A549 (cell line): ENCODE data around the gene SHF.

Experiments
- CEBPB ChIP-seq, 2 experiments: fragments of >200 bp in 1 of 2; sonication (Bioruptor Twin) in 1 of 2; formaldehyde crosslinking in 1 of 2; IDR thresholded peaks; 2 replicates each; pipeline ENCODE4 v1.6.1; 2012 to 2016
- CTCF ChIP-seq: fragments of >200 bp; sonication (Bioruptor Twin); formaldehyde crosslinking; IDR thresholded peaks from 3 replicates; pipeline ENCODE4 v1.5.1; 2016
- EP300 ChIP-seq, 2 experiments: fragments of >200 bp; sonication (Bioruptor Twin); formaldehyde crosslinking; IDR thresholded peaks; 2 replicates in 1 of 2; 3 replicates in 1 of 2; pipeline ENCODE4 v1.6.1; 2016 to 2017
- JUNB ChIP-seq: fragments of >200 bp; sonication (Bioruptor Twin); formaldehyde crosslinking; IDR thresholded peaks from 2 replicates; pipeline ENCODE4 v1.6.1; 2016
- MAX ChIP-seq: IDR thresholded peaks from 2 replicates; pipeline ENCODE4 v1.6.1; 2012
- MAZ ChIP-seq: fragments of 150-350 bp; IDR thresholded peaks from 2 replicates; pipeline ENCODE4 v1.6.1; 2014; ENCODE audit warnings: antibody characterized with exemption, low read depth, low read length, borderline replicate concordance
- PHF8 ChIP-seq: fragments of 200-600 bp; sonication (generic); IDR thresholded peaks from 2 replicates; pipeline ENCODE4 v1.6.1; 2016; ENCODE audit warnings: low read depth, mild to moderate bottlenecking, antibody characterized with exemption, moderate library complexity, borderline replicate concordance
- RAD21 ChIP-seq, 2 experiments: fragments of >200 bp in 1 of 2; sonication (Bioruptor Twin) in 1 of 2; formaldehyde crosslinking in 1 of 2; IDR thresholded peaks in 1 of 2; conservative IDR thresholded peaks in 1 of 2; 2 replicates in 1 of 2; 3 replicates in 1 of 2; pipeline ENCODE4 v1.6.1; 2012 to 2018; ENCODE audit warnings: inconsistent platforms in 1 of 2
- RNF2 ChIP-seq: fragments of 200-600 bp; sonication (generic); IDR thresholded peaks from 2 replicates; pipeline ENCODE4 v1.6.1; 2016; ENCODE audit warnings: low read depth, mild to moderate bottlenecking, antibody characterized with exemption, moderate library complexity, borderline replicate concordance
- SMC3 ChIP-seq: fragments of >200 bp; sonication (Bioruptor Twin); formaldehyde crosslinking; IDR thresholded peaks from 3 replicates; pipeline ENCODE4 v1.6.1; 2018; ENCODE audit warnings: inconsistent platforms
- SREBF2 ChIP-seq: fragments of 450-650 bp; IDR thresholded peaks from 2 replicates; pipeline ENCODE4 v1.6.1; 2014; ENCODE audit warnings: mild to moderate bottlenecking, moderate library complexity

- no peak for TF ChIP-seq RNF2
- TF ChIP-seq CEBPB (IDR thresholded peaks at IDR 0.05), result no peak
- no peak for TF ChIP-seq SREBF2
- no peak for TF ChIP-seq PHF8
- TF ChIP-seq CTCF, result no peak
- no peak for TF ChIP-seq MAZ
- TF ChIP-seq RAD21 (conservative IDR thresholded peaks at IDR 0.05 in 1 of 2, IDR thresholded peaks at IDR 0.05 in 1 of 2), result no peak
- no peak for TF ChIP-seq MAX
- no peak for TF ChIP-seq JUNB
- TF ChIP-seq SMC3, result no peak
- TF ChIP-seq EP300 (IDR thresholded peaks at IDR 0.05), result no peak
Observed at GRCh38 chr15:45134046-45134445, 53.7 kb downstream of the SHF start.
